ENCODE data around the gene ABCG5.

The ABCG5 gene

GRCh38 chr2:43874776-43875451 lies 36.3 kb upstream of the ABCG5 start:
- no peaks in the 10 kb centered on the region for H3K27me3 ChIP-seq
- no peaks in the 10 kb centered on the region for H4K20me1 ChIP-seq
- no peak overlapping the region for H3K4me2 ChIP-seq
- H3K9ac ChIP-seq, result no peak overlapping the region
- no peaks in the 10 kb centered on the region for H3K9me3 ChIP-seq (replicated peaks in 1 of 11)
- H3K27ac ChIP-seq, result no peak overlapping the region
- no peaks in the 10 kb centered on the region for H3K36me3 ChIP-seq
- H3K4me1 ChIP-seq, result no peaks in the 10 kb centered on the region
- no peak overlapping the region for H3K4me3 ChIP-seq
- no peak for TF ChIP-seq Cebpa-rat (IDR thresholded peaks at IDR 0.05)

GRCh38 chr2:43872151-43872550 lies 33.5 kb upstream of the ABCG5 start:
- Histone ChIP-seq H3K4me1 (no peaks in the 10 kb centered on the region), H3K27me3 (no peaks in the 10 kb centered on the region), H3K27ac (no peak overlapping the region), H3K9ac (no peak overlapping the region), H3K4me3 (no peak overlapping the region), H3K4me2 (no peak overlapping the region), H3K36me3 (no peaks in the 10 kb centered on the region), H3K9me3 (replicated peaks in 1 of 11) (no peaks in the 10 kb centered on the region), H4K20me1 (no peaks in the 10 kb centered on the region)
- no peak for TF ChIP-seq Cebpa-rat (IDR thresholded peaks at IDR 0.05)

- H3K9ac ChIP-seq, result no peak overlapping the region
- H4K20me1 ChIP-seq, result no peaks in the 10 kb centered on the region
- H3K36me3 ChIP-seq, result no peaks in the 10 kb centered on the region
- H3K4me2 ChIP-seq, result no peak overlapping the region
- no peak overlapping the region for H3K4me3 ChIP-seq
- no peak overlapping the region for H3K27ac ChIP-seq
- H3K4me1 ChIP-seq, result no peaks in the 10 kb centered on the region
- TF ChIP-seq Cebpa-rat (IDR thresholded peaks at IDR 0.05), result no peak
- H3K9me3 ChIP-seq (replicated peaks in 1 of 11), result no peaks in the 10 kb centered on the region
- H3K27me3 ChIP-seq, result no peaks in the 10 kb centered on the region
Measured at GRCh38 chr2:43855292-43855691, 16.7 kb upstream of the ABCG5 start.

- H4K20me1 ChIP-seq, result no peaks in the 10 kb centered on the region
Measured at GRCh38 chr2:43854671-43855070, 16.0 kb upstream of the ABCG5 start.

GRCh38 chr2:43853141-43854081 lies 14.8 kb upstream of the ABCG5 start:
- H3K9ac ChIP-seq, result no peak overlapping the region
- no peak overlapping the region for H3K27ac ChIP-seq
- H4K20me1 ChIP-seq, result no peaks in the 10 kb centered on the region
- H3K9me3 ChIP-seq (replicated peaks in 1 of 11), result no peaks in the 10 kb centered on the region
- H3K27me3 ChIP-seq, result no peaks in the 10 kb centered on the region
- peaks cover 0 to 3% (median under 1%) of the 10 kb centered on the region in 10 experiments; a peak in 8 of 20 replicates for H3K4me1 ChIP-seq
- TF ChIP-seq Cebpa-rat (IDR thresholded peaks at IDR 0.05), result no peak
- no peak overlapping the region for H3K4me3 ChIP-seq
- H3K4me2 ChIP-seq, result no peak overlapping the region
- no peaks in the 10 kb centered on the region for H3K36me3 ChIP-seq

More at GRCh38 chr2:43854671-43855070, 16.0 kb upstream of the ABCG5 start:
- TF ChIP-seq Cebpa-rat (IDR thresholded peaks at IDR 0.05), result no peak
- no peaks in the 10 kb centered on the region for H3K36me3 ChIP-seq
- H3K9ac ChIP-seq, result no peak overlapping the region
- no peaks in the 10 kb centered on the region for H3K4me1 ChIP-seq
- H3K27me3 ChIP-seq, result no peaks in the 10 kb centered on the region
- H3K27ac ChIP-seq, result no peak overlapping the region
- H3K9me3 ChIP-seq (replicated peaks in 1 of 11), result no peaks in the 10 kb centered on the region
- no peak overlapping the region for H3K4me3 ChIP-seq
- H3K4me2 ChIP-seq, result no peak overlapping the region

GRCh38 chr2:43852196-43852730 lies 13.6 kb upstream of the ABCG5 start:
- no peak for TF ChIP-seq Cebpa-rat (IDR thresholded peaks at IDR 0.05)
- Histone ChIP-seq H3K9ac (no peak overlapping the region), H3K27ac (no peak overlapping the region), H3K4me3 (no peak overlapping the region), H3K36me3 (no peaks in the 10 kb centered on the region), H3K27me3 (no peaks in the 10 kb centered on the region), H3K9me3 (replicated peaks in 1 of 11) (no peaks in the 10 kb centered on the region), H3K4me1 (peaks cover 0 to 9% (median 7%) of the 10 kb centered on the region in 10 experiments; a peak in 10 of 20 replicates), H4K20me1 (no peaks in the 10 kb centered on the region), H3K4me2 (no peak overlapping the region)

DNA sequence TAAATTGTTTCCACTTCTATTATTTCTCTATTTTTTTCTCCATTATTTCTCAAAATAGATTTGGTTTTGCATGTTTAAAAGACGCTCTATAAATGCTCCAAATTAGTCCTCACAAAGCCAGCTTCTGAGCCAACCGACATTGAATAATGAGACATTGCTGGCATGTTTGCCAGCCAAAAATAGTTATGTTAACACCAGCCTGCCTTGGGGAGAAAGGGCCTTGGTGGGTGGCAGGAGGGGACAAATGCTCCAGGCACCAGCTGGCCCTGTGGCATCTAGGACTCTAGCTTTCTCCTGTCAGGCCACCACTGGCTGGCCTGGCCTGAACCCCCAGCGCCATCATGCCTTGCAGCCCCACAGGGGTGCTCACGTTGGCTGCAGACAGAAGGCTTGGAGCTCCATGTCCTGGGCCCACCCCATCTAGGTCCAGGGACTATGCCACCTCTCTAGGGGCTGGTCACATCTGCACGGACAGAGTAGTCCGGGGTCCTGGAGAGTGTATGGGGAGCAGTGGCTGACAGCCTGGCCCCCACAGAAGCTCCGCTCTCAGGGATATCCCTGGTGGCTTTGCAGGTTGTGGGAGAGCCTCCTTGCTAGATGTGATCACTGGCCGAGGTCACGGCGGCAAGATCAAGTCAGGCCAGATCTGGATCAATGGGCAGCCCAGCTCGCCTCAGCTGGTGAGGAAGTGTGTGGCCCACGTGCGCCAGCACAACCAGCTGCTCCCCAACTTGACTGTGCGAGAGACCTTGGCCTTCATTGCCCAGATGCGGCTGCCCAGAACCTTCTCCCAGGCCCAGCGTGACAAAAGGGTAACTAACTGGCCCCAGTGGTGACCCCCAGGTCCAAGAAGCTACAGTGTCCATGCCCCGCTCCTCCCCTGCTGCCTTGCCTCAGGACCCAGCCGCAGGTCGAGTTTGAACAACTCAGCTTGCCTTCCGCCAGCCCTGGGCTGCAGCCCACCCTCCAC lies 12.7 kb upstream of the ABCG5 start:
- no peak overlapping the region for H3K4me3 ChIP-seq
- TF ChIP-seq Cebpa-rat (IDR thresholded peaks at IDR 0.05), result no peak
- H3K9ac ChIP-seq, result no peak overlapping the region
- no peak overlapping the region for H3K4me2 ChIP-seq
- H4K20me1 ChIP-seq, result no peaks in the 10 kb centered on the region
- no peaks in the 10 kb centered on the region for H3K27me3 ChIP-seq
- H3K36me3 ChIP-seq, result no peaks in the 10 kb centered on the region
- peaks cover 0 to 9% (median 7%) of the 10 kb centered on the region in 10 experiments; a peak in 10 of 20 replicates for H3K4me1 ChIP-seq
- no peaks in the 10 kb centered on the region for H3K9me3 ChIP-seq (replicated peaks in 1 of 11)
- H3K27ac ChIP-seq, result no peak overlapping the region

DNA sequence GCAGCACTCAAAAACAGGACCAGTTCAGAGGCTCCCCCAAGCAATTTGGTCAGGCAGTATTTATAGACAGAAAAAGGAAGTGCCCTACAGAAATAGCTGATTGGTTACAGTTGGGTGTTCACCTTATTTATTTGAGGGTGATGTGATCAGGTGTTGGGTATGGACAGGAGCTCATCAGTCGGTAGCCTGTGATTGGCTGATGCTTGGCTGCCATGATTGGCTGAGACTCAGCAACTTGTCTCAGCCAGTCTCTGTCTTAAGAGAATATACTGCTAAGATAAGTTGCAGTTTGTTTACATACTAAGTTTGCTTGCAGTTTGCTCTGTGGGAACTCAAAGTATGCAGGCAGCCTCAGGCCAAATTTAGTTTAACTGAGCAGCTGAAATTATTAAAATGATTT lies 9.6 kb upstream of the ABCG5 start:
- H3K27ac ChIP-seq, result no peak overlapping the region
- H4K20me1 ChIP-seq, result no peaks in the 10 kb centered on the region
- H3K4me1 ChIP-seq, result peaks cover 0 to 9% (median 7%) of the 10 kb centered on the region in 10 experiments; a peak in 10 of 20 replicates
- no peaks in the 10 kb centered on the region for H3K27me3 ChIP-seq
- no peak for TF ChIP-seq Cebpa-rat (IDR thresholded peaks at IDR 0.05)
- H3K36me3 ChIP-seq, result no peaks in the 10 kb centered on the region
- H3K9me3 ChIP-seq (replicated peaks in 1 of 11), result no peaks in the 10 kb centered on the region
- no peak overlapping the region for H3K4me3 ChIP-seq
- no peak overlapping the region for H3K9ac ChIP-seq
- peak overlapping the region in 4 of 11 experiments; percentile 9 to 50 (median 34); a peak in 8 of 22 replicates for H3K4me2 ChIP-seq

Data from BLaER1 treated with 17β-estradiol and CSF1 and Interleukin-3, amounts not matched to agents 10 nM and 100 nM (cell line).